Parathyroid adenoma (tissue), 2 donors: ENCODE measurements around the gene ZDHHC8.

Experiments used
- H2AFZ ChIP-seq: fragments of 300-600 bp; sonication (generic); one replicate; pipeline ENCODE4 v1.7.0; 2017; ENCODE audit warnings: antibody characterized with exemption, mild to moderate bottlenecking
- H3K27ac ChIP-seq: fragments of 300-600 bp; sonication (generic); one replicate; pipeline ENCODE4 v1.7.0; 2017
- H3K27me3 ChIP-seq: fragments of 300-600 bp; sonication (generic); one replicate; pipeline ENCODE4 v1.7.0; 2017; ENCODE audit warnings: low read length; ENCODE audit not compliant: control insufficient read depth, insufficient read depth
- H3K36me3 ChIP-seq: fragments of 300-600 bp; sonication (generic); one replicate; pipeline ENCODE4 v1.7.0; 2017; ENCODE audit warnings: low read length; ENCODE audit not compliant: control insufficient read depth, insufficient read depth
- H3K4me1 ChIP-seq: fragments of 300-600 bp; sonication (generic); one replicate; pipeline ENCODE4 v1.7.0; 2017; ENCODE audit warnings: control low read depth
- H3K4me2 ChIP-seq: fragments of 300-600 bp; sonication (generic); one replicate; pipeline ENCODE4 v1.7.0; 2017; ENCODE audit warnings: low read length
- H3K4me3 ChIP-seq: fragments of 300-600 bp; sonication (generic); one replicate; pipeline ENCODE4 v1.7.0; 2017; ENCODE audit warnings: low read depth, low read length
- H3K79me2 ChIP-seq: fragments of 300-600 bp; sonication (generic); one replicate; pipeline ENCODE4 v1.7.0; 2017; ENCODE audit warnings: control low read depth
- H3K9ac ChIP-seq: fragments of 300-600 bp; sonication (generic); one replicate; pipeline ENCODE4 v1.7.0; 2017; ENCODE audit warnings: mild to moderate bottlenecking
- H3K9me3 ChIP-seq: fragments of 300-600 bp; sonication (generic); one replicate; pipeline ENCODE4 v1.7.0; 2017; ENCODE audit warnings: low read length; ENCODE audit not compliant: control insufficient read depth
- TF ChIP-seq, protein P1 (sequence below): fragments of 300-600 bp; sonication (generic); IDR thresholded peaks from one replicate; pipeline ENCODE4 v1.7.0; 2017; ENCODE audit warnings: antibody characterized with exemption, mild to moderate bottlenecking
- donor health status: primary hyperparathyroidism.

Gene ZDHHC8

DNA sequence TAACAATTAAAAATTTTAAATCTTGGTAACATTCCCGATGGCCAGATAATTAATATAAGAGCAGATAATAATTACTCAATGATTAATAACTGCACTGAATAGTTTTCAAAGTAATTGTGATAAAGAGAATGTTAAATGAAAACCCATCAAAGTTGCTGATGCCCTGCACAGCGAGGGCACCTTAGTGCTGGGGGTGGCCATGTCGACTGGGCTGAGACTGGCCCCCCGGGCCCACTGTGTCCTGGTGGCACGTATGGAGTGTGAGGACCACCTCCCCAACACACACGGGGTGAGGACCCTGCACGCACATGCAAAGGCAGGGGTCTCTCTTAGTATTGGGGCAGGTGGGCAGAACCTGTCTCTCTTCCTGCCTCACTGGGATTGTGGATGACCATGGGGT, 34.3 kb downstream of the ZDHHC8 start:
- Histone ChIP-seq H3K27me3 (no peaks in the 10 kb centered on the region), H3K4me3 (no peak overlapping the region)

DNA sequence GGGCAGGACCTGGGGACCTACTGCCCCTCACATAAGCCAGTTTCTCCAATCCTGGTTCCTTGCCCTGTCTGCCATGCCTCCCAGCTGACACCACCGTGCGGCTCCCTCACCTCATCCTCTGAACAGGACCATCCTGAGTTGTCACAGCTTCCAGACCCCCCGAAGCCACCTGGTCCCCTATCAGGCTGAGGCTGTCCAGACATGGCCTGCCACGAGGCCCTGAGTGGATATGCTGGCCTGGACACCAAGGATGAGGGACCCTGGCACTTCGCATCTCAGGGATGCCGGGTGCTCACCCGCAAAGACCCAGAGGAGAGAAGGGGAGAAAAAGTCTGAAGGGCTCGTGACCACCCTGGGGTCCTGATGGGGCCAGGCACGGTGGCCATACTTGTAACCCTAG, 35.1 kb downstream of the ZDHHC8 start:
- H3K4me2 ChIP-seq: no peak overlapping the region
- H3K36me3 ChIP-seq: no peaks in the 10 kb centered on the region
- no peaks in the 10 kb centered on the region for H3K27me3 ChIP-seq
- no peak overlapping the region for H3K4me3 ChIP-seq
- H3K9me3 ChIP-seq: no peaks in the 10 kb centered on the region
- no peak overlapping the region for H3K27ac ChIP-seq
- no peak overlapping the region for H2AFZ ChIP-seq
- no peak overlapping the region for H3K9ac ChIP-seq
- no peaks in the 10 kb centered on the region for H3K4me1 ChIP-seq
- TF ChIP-seq, protein P1, sequence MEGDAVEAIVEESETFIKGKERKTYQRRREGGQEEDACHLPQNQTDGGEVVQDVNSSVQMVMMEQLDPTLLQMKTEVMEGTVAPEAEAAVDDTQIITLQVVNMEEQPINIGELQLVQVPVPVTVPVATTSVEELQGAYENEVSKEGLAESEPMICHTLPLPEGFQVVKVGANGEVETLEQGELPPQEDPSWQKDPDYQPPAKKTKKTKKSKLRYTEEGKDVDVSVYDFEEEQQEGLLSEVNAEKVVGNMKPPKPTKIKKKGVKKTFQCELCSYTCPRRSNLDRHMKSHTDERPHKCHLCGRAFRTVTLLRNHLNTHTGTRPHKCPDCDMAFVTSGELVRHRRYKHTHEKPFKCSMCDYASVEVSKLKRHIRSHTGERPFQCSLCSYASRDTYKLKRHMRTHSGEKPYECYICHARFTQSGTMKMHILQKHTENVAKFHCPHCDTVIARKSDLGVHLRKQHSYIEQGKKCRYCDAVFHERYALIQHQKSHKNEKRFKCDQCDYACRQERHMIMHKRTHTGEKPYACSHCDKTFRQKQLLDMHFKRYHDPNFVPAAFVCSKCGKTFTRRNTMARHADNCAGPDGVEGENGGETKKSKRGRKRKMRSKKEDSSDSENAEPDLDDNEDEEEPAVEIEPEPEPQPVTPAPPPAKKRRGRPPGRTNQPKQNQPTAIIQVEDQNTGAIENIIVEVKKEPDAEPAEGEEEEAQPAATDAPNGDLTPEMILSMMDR: no peak
- H3K79me2 ChIP-seq: no peaks in the 10 kb centered on the region

More for the DNA sequence above, 34.3 kb downstream of the ZDHHC8 start:
- Histone ChIP-seq H3K4me1 (no peaks in the 10 kb centered on the region), H3K9ac (no peak overlapping the region), H3K9me3 (no peaks in the 10 kb centered on the region), H3K27ac (no peak overlapping the region), H3K4me2 (no peak overlapping the region), H3K36me3 (no peaks in the 10 kb centered on the region), H2AFZ (no peak overlapping the region), H3K79me2 (no peaks in the 10 kb centered on the region)
- TF ChIP-seq, protein P1: no peak

DNA sequence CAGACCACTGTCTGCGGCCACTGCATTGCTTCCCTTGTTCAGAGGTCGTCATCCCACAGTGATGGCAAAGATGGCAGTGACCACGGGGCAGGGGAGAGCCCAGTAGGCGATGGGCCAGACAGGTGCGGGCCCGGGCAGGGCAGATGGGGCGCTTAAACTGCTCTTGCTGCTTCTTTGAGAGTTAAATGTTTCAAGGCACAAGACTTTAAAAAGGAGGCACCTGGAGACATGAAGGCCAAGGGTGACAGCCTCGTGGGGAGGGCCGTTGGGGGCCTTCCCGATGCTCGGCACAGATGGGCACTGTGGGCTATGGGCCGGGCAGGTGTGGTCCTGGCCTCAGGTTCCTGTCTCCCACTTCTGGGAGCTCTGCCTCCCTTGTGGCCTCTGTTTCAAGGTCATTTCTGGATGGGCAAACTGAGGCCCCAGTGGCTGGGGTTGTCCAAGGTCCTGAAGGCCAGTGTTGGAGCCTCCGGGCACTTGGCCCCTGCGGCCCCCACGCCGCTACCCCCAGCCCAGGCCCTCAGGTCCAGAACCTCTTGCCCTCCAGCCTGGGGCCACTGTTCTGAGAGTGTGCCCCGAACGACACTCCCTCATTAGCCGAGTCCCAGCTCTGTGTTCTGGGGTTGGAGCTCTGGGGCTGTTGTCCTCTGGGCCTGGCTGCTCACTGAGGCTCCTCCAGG, 36.2 kb downstream of the ZDHHC8 start:
- Histone ChIP-seq H3K27me3 (no peaks in the 10 kb centered on the region), H3K9ac (no peak overlapping the region), H3K79me2 (no peaks in the 10 kb centered on the region), H3K4me1 (no peaks in the 10 kb centered on the region), H3K27ac (no peak overlapping the region), H3K9me3 (no peaks in the 10 kb centered on the region), H3K36me3 (no peaks in the 10 kb centered on the region), H3K4me2 (no peak overlapping the region), H2AFZ (no peak overlapping the region), H3K4me3 (no peak overlapping the region)
- TF ChIP-seq, protein P1: no peak

DNA sequence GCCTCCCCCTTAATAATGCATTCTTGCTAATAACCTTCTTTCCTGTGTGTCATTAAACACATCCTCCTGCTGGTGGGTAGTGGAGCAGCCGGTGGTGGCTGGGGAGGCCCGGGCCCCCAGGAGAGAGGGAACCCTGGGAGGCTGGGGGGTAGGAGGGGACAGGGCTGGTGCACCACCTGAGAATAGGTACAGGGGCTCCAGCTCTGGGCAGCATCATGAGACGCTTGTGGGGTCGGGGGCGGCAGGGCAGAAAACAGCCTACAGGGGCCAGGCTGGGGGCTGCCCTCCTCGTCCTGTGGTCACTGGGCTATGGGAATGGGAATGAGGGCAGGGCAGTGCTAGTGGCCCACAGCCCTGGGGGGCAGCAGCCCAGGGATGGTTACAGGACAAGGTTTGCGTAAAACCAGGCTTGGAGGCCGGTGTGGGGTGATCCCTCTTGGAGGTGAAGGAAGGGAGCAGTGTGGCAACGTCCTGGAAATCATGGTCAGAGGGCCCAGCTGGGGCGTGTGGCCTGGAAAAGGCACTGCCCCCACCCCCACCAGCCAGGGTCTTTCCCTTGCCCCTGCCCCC, 37.7 kb downstream of the ZDHHC8 start:
- no peak overlapping the region for H3K4me3 ChIP-seq

More for the DNA sequence above, 37.7 kb downstream of the ZDHHC8 start:
- Histone ChIP-seq H3K27me3 (no peaks in the 10 kb centered on the region), H2AFZ (no peak overlapping the region), H3K4me2 (no peak overlapping the region), H3K9me3 (no peaks in the 10 kb centered on the region), H3K79me2 (no peaks in the 10 kb centered on the region), H3K27ac (no peak overlapping the region), H3K9ac (no peak overlapping the region), H3K4me1 (no peaks in the 10 kb centered on the region), H3K36me3 (no peaks in the 10 kb centered on the region)
- TF ChIP-seq, protein P1: no peak
